Epithelial cell of esophagus (primary cell): ENCODE results near the gene MTMR6.
A peak's percentile ranks its signal among the peaks of the same experiment; 100 is the strongest.

Experiments
- DNase-seq: peaks from one replicate; pipeline ENCODE4 v3.0.0; 2010; ENCODE audit warnings: low read depth
- H3K4me3 ChIP-seq: 2 replicates; pipeline ENCODE4 v1.5.1; 2011; ENCODE audit warnings: mild to moderate bottlenecking, low read length, control low read depth
- TF ChIP-seq, protein P1 (sequence below): IDR thresholded peaks from 2 replicates; pipeline ENCODE4 v1.5.1; 2011; ENCODE audit warnings: low read depth, mild to moderate bottlenecking, low read length, control low read depth, inconsistent platforms; ENCODE audit not compliant: insufficient read depth; ENCODE audit errors: missing control alignments

MTMR6 gene

DNA sequence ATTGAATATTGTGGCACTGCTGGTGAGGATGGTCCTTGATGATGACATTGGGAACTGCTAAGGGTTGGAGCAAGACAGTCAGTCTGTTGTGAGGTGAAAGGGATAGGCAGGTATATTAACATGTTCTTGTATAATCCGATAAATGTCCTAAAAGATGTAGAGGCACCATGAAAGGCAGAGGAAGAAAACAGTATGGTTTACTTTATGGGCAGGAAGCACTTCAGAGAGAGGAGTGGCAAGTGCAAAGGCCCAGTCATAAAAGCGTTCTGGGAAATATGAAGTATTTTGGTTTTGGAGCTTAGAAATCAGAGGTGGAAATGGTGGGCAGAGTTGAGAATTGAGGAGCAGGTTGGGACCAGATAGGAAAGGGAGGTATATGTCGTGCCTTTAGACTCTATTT lies 23.6 kb upstream of the MTMR6 start:
- no peak overlapping the region for H3K4me3 ChIP-seq
- DNase-seq, result no peak
- TF ChIP-seq, protein P1, sequence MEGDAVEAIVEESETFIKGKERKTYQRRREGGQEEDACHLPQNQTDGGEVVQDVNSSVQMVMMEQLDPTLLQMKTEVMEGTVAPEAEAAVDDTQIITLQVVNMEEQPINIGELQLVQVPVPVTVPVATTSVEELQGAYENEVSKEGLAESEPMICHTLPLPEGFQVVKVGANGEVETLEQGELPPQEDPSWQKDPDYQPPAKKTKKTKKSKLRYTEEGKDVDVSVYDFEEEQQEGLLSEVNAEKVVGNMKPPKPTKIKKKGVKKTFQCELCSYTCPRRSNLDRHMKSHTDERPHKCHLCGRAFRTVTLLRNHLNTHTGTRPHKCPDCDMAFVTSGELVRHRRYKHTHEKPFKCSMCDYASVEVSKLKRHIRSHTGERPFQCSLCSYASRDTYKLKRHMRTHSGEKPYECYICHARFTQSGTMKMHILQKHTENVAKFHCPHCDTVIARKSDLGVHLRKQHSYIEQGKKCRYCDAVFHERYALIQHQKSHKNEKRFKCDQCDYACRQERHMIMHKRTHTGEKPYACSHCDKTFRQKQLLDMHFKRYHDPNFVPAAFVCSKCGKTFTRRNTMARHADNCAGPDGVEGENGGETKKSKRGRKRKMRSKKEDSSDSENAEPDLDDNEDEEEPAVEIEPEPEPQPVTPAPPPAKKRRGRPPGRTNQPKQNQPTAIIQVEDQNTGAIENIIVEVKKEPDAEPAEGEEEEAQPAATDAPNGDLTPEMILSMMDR, result no peak

DNA sequence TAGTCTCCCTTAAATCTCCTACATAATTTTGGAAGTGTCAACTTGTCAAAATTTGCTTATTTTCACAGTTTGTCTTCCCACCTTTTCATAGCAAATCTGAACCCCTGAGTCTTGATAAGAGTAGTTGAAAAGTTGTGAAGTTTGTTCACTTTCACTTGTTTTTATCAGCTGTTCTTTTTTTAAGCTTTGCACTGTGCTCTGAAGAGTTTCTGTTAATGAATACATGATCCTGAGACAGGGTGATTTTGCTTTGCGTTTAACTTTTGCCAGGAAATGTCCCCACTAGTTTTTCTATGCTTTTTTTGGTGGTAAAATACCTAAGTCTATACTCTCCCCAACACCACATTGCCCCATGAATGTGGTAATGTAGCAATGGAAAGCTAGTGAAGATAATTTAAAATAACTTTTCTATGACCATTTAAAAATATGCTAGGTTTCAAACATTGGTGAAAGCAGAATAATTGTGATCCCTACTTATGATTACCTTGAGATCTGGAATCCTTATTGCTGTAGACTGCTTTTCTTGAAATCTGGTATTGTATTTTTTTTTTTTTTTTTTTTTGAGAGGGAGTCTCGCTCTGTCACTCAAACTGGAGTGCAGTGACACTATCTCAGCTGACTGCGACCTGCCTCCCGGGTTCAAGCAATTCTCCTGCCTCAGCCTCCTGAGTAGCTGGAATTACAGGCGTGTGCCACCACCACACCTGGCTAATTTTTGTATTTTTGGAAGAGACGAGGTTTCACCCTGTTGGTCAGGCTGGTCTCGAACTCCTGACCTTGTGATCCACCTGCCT lies 19.6 kb upstream of the MTMR6 start:
- no peak for DNase-seq
- TF ChIP-seq, protein P1, result no peak

DNA sequence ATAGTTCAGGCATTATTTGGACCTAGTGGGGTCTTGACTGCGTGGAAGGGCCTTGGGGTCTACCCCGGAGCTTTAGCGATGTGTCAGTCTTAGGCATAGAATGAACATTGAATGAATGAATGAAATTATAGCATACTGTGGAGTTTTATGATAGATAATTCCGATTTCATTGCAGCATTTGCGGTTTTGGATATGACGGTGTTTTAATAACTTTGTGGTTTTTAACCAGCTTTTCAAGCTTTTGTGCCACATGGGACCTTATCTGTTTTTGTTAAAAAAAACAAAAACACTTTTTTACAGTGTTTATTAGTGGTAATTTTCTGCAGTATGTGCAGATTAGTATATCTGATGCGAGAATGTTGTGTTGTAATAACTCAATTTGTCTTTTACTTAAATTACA lies 14.8 kb upstream of the MTMR6 start:
- TF ChIP-seq, protein P1, result no peak
- peak overlapping the region; percentile 83 for H3K4me3 ChIP-seq
- no peak for DNase-seq

More for the DNA sequence above, 19.6 kb upstream of the MTMR6 start:
- H3K4me3 ChIP-seq, result no peak overlapping the region

DNA sequence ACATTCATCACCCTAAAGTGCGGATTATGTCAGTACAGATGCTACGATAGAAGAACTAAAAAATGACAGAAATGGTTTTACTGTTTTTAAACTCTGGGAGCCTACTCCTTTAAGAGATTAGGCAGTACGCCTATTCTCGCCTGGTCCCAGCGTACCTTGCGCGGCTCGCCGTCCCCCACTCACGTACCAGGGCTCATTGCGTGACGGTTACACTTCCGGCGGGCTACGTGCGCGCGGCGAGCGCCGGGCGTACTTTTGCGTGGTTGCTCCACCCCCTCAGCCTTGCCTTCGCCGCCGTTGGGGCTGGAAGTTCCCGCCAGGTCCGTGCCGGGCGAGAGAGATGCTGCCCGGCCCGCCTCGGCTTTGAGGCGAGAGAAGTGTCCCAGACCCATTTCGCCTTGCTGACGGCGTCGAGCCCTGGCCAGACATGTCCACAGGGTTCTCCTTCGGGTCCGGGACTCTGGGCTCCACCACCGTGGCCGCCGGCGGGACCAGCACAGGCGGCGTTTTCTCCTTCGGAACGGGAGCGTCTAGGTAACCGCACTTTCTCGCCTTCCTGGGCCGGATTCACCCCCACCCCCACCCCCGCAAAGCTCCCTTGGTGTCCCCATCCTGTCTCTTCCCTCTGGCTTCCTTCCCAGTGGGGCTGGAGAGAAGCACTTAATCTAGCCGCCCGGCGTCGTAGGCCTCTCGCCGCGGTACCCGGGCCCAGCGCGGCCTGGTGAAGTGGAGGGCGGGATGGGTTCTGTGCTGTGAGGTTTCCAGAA lies 14.2 kb upstream of the MTMR6 start, which contains the start of gene NUP58:
NUP58 (plus strand) TSS at position 279 of the 767 bp plus-strand sequence; CDS start at position 428, 149 bp downstream.
- TF ChIP-seq, protein P1, result no peak
- H3K4me3 ChIP-seq, result peak within 1 kb of the TSS; percentile 83
- peak; percentile 97 for DNase-seq

DNA sequence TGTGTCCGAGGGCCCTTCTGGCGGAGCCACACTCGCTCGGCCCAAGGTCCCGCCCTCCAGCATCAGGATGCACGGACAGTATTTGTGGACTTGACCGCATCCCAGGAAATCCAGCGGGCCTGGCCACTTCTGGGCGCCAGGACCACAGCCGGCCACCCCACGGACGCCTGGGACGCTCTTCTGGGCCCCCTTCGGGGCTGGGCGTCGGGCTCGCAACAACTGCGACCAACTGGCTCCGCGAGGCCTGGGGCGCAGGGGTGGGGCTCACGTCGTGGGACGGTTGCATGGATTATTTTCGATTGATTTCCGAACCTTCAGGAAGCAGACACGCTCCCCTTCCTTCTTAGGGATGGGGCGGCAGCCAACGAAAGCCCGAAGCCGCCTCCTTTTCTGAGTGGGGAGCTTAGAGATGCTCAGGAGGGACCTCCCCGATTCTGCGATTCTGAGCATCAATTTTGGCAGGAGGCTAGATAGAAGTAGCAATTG lies 13.6 kb upstream of the MTMR6 start:
- DNase-seq, result no peak
- TF ChIP-seq, protein P1, result no peak
- H3K4me3 ChIP-seq, result peak overlapping the region; percentile 83

DNA sequence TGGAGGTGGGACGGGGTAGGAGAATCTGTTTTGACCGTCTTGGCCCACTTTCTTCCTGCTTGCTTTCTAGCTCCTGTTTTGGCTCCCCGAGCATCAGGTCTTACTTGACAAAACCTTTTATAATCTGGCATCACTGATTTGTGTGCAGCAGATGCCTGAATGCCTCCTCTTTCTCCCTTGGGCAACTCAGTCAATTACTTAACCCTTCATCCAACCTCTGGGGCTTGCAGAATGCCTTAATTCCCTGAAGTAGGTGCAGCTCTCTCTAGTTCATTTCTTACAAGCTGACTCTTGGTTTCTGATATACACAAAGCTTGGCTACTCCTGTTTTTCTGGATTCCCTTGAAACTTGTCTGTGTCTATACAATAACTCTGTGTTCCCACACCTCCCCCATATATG lies 8.4 kb upstream of the MTMR6 start:
- no peak overlapping the region for H3K4me3 ChIP-seq
- DNase-seq, result peak; percentile 29
- TF ChIP-seq, protein P1, result no peak
